Common myeloid progenitor, CD34-positive (primary cell): ENCODE measurements around the gene ENTR1.
A peak's percentile ranks its signal among the peaks of the same experiment; 100 is the strongest.
"Not testable (repeated sequence)": the region's sequence is repeated elsewhere in the genome, so short reads cannot be mapped to it uniquely, and the experiment has no call there.

Experiments
- CTCF ChIA-PET: fragments of 350-600 bp; sonication (Branson Sonifier 250); formaldehyde crosslinking; loops from one replicate; lab custom pipeline; 2021; ENCODE audit warnings: antibody characterized with exemption; lab: Charles Lee
- POLR2A ChIA-PET: fragments of 350-600 bp; sonication (Branson Sonifier 250); formaldehyde crosslinking; loops from one replicate; lab custom pipeline; 2021; ENCODE audit warnings: antibody characterized with exemption; lab: Charles Lee
- DNase-seq, 3 donors: peaks; one replicate each; pipeline versions ENCODE4 v3.0.0 to v3.0.0-alpha.2; 2013
- H3K27ac ChIP-seq, 2 experiments: 1 replicate in 1 of 2; 2 replicates in 1 of 2; pipeline ENCODE4 v1.7.0; 2013; ENCODE audit warnings: inconsistent platforms in 2 of 2, low read length in 2 of 2, mild to moderate bottlenecking in 2 of 2, low read depth in 1 of 2, moderate library complexity in 1 of 2; ENCODE audit not compliant: severe bottlenecking in 2 of 2, insufficient read depth in 1 of 2, poor library complexity in 1 of 2
- H3K27me3 ChIP-seq, 5 experiments: replicated peaks in 2 of 5; 1 replicate in 3 of 5; 2 replicates in 2 of 5; pipeline versions ENCODE4 v1.6.1 to v1.7.0; 2013; ENCODE audit warnings: low read length in 4 of 5, mild to moderate bottlenecking in 2 of 5, moderate library complexity in 2 of 5, inconsistent platforms in 1 of 5; ENCODE audit not compliant: insufficient read depth in 5 of 5, control insufficient read depth in 4 of 5
- H3K36me3 ChIP-seq, 4 experiments: 1 replicate in 2 of 4; 2 replicates in 2 of 4; pipeline versions ENCODE4 v1.6.1 to v1.7.0; 2013; ENCODE audit warnings: low read length in 3 of 4, control low read depth in 1 of 4, mild to moderate bottlenecking in 1 of 4; ENCODE audit not compliant: control insufficient read depth in 4 of 4, insufficient read depth in 4 of 4
- H3K4me1 ChIP-seq, 4 experiments: 1 replicate in 3 of 4; 2 replicates in 1 of 4; pipeline versions ENCODE4 v1.6.1 to v1.7.1; 2013; ENCODE audit warnings: low read length in 3 of 4, mild to moderate bottlenecking in 3 of 4, control low read depth in 1 of 4, inconsistent platforms in 1 of 4, moderate library complexity in 1 of 4; ENCODE audit not compliant: control insufficient read depth in 4 of 4, insufficient read depth in 4 of 4; ENCODE audit errors: control extremely low read depth in 1 of 4
- H3K4me3 ChIP-seq, 7 experiments: 1 replicate in 4 of 7; 2 replicates in 3 of 7; pipeline versions ENCODE4 v1.5.1 to v1.7.0; 2013; ENCODE audit warnings: mild to moderate bottlenecking in 7 of 7, low read length in 6 of 7, moderate library complexity in 6 of 7, inconsistent platforms in 2 of 7, low read depth in 2 of 7, control low read depth in 1 of 7; ENCODE audit not compliant: insufficient read depth in 4 of 7, control insufficient read depth in 1 of 7; ENCODE audit errors: extremely low read depth in 1 of 7
- H3K9me3 ChIP-seq, 5 experiments: 1 replicate in 4 of 5; 2 replicates in 1 of 5; pipeline versions ENCODE4 v1.6.1 to v1.7.1; 2013; ENCODE audit warnings: low read length in 4 of 5, mild to moderate bottlenecking in 2 of 5, inconsistent platforms in 1 of 5, low read depth in 1 of 5, moderate library complexity in 1 of 5; ENCODE audit not compliant: control insufficient read depth in 4 of 5, insufficient read depth in 2 of 5; ENCODE audit errors: control extremely low read depth in 1 of 5
- WGBS: methylation state at CpG from one replicate; pipeline ENCODE4 v1.1.5; 2013; ENCODE audit not compliant: insufficient coverage; 5-methylcytosine and 5-hydroxymethylcytosine counted together

Gene ENTR1

DNA sequence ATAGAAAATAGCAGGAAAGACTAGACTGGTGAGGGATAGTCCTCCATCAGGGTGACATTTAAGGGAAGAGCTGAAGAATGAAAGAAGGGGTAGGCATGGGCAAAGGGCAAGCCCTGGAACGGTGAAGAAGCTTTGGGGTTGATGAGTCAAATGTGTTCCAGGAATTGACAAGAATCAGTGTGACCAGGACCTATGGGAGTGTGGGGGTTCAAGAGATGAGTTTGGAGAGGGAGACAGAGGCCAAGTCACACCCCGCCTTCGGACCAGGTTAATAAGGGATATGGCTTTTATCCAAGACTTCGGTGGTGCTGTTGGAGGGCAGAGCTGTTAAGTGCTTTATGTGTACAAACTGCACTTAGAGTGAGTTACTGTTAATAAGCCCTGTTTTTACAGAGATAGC, 964 bp upstream of the ENTR1 start:
- CTCF ChIA-PET = no interaction called here
- DNase-seq = no peak
- Histone ChIP-seq H3K27me3 (no peaks in the 10 kb centered on the region), H3K36me3 (peaks cover 9 to 62% (median 44%) of the 10 kb centered on the region in 4 experiments), H3K4me3 (peak overlapping the region; percentile 81 to 97 (median 90)), H3K27ac (peak overlapping the region; percentile 89 to 97), H3K9me3 (no peaks in the 10 kb centered on the region), H3K4me1 (peaks cover 2 to 28% (median 21%) of the 10 kb centered on the region in 4 experiments)
- POLR2A ChIA-PET = no interaction called here
- WGBS = 83% methylated on average over 4 of the region's 4 CpGs

DNA sequence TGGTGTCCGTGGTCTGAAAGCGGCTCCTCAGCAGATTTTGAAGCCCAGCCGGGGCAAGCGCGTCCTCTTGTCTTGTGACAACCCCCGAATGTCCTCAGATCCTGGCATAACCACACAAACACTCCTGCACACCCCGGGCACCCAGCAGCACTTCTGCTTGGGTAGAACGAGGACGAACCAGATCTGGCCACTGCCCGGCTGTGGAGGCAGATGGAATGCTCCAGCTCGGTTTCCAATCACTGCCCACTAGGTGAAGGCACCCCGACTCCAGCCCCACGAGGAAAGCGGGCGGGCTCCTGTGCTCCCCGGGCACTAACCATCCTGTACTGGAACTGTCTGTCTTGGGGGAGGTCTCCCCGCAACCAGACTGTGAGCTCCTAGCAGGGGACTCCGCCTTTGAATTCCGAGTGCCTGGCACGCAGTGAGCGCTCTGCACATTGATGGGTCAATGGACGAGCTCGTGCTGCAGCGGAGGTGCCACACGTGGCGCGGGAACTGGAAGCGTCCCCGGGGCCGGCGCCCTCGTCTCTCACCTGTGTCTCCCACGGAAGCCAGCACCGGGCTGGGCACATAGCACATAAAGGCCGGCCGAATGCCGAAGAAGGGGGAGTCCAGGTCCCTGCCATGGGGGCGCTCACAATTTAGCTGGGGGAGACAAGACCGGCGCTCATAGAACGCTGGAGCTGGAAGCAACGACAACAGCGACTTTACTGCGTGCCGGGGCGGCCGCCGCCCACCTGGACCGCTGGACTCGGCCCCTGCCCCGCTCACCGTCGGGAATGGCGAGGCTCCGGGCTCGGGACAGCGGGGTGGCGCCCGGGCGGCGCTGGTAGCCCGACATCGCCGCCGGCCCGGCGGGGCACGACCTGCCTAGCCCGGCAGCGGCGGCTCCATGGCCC, 608 bp downstream of the ENTR1 start:
- ChIA-PET CTCF (interaction anchor here (0.7 to 1.7 kb wide), 6 partner anchors 9 to 220 kb away, joined by 3 to 8 read pairs (median 3); partner anchors contain the start of gene DNLZ), POLR2A (no interaction called here)
- peak overlapping the region; percentile 44 to 97 (median 84) for H3K4me3 ChIP-seq
- H3K27ac ChIP-seq = peak overlapping the region in 1 of 2 experiments; percentile 7
- H3K27me3 ChIP-seq = no peaks in the 10 kb centered on the region
- H3K4me1 ChIP-seq = peaks cover 2 to 28% (median 21%) of the 10 kb centered on the region in 4 experiments
- WGBS = 14% methylated on average over 70 of the region's 71 CpGs
- peaks cover 9 to 63% (median 46%) of the 10 kb centered on the region in 4 experiments for H3K36me3 ChIP-seq
- no peaks in the 10 kb centered on the region for H3K9me3 ChIP-seq
- peak in 2 of 3 donors; percentile 25 to 33 for DNase-seq

DNA sequence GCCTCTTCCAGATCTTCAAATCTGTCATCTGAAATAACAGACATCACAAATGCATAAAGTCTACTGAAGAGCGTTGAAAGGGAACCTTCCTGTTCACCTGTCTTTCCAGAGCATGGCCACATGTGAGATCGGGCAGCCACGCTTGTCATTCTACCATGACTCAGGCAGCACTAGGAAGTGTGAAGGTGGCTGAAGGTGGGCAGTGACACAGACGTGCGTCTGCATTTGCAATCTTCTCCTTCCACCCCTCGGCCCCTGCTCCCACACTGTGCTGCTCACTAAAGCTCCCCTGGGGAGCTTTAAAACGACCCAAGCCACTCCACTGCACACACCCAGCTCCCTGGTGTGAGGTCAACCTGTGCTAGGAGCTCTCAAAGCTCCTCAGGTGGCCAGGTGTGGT, 2.5 kb downstream of the ENTR1 start:
- peaks cover 9 to 59% (median 39%) of the 10 kb centered on the region in 4 experiments for H3K36me3 ChIP-seq
- H3K9me3 ChIP-seq = no peaks in the 10 kb centered on the region

DNA sequence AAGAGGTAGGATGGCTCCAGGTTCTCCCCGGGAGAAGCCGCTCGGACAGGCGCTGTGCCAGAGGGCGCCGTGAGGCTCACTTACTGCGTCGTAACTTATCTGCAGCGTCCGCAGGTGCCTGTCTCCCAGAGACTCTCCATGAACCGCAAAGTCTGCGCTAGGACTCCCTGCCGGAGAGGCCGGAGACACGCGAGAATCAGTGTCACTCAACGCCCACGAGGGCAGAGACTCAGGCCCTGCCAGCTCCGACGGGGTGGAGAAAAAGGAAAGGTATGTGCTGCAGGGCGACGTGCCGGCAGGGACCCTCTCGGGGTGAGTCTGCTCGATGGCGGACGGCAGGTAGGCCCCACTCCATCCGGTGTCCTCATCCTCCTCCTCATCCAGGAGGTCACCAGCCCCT, 3.4 kb downstream of the ENTR1 start:
- peaks cover 2 to 34% (median 21%) of the 10 kb centered on the region in 4 experiments for H3K4me1 ChIP-seq
- CTCF ChIA-PET = interaction anchor here (2.6 kb wide), 1 partner anchor 10 kb away, joined by 5 read pairs; no protein-coding TSS in a partner anchor
- WGBS = 97% methylated on average over 20 of the region's 28 CpGs
- H3K27ac ChIP-seq, POLR2A ChIA-PET, H3K27me3 ChIP-seq, DNase-seq, H3K4me3 ChIP-seq, H3K9me3 ChIP-seq: not testable (repeated sequence)
- peaks cover 8 to 59% (median 42%) of the 10 kb centered on the region in 4 experiments for H3K36me3 ChIP-seq

More for the DNA sequence above, 2.5 kb downstream of the ENTR1 start:
- 98% methylated on average over 6 of the region's 7 CpGs for WGBS
- peaks cover 2 to 36% (median 21%) of the 10 kb centered on the region in 4 experiments for H3K4me1 ChIP-seq
- POLR2A ChIA-PET = no interaction called here
- no peak for DNase-seq
- H3K4me3 ChIP-seq = no peak overlapping the region
- no peaks in the 10 kb centered on the region for H3K27me3 ChIP-seq
- H3K27ac ChIP-seq = no peak overlapping the region
- CTCF ChIA-PET = interaction anchor here (2.6 kb wide), 1 partner anchor 11 kb away, joined by 5 read pairs; no protein-coding TSS in a partner anchor

GRCh38 chr9:136405904-136406303, 4.5 kb downstream of the ENTR1 start:
- H3K9me3 ChIP-seq, POLR2A ChIA-PET, DNase-seq, H3K27me3 ChIP-seq, H3K27ac ChIP-seq, H3K4me3 ChIP-seq: not testable (repeated sequence)
- Histone ChIP-seq H3K36me3 (peaks cover 5 to 65% (median 45%) of the 10 kb centered on the region in 4 experiments), H3K4me1 (peaks cover 0 to 23% (median 10%) of the 10 kb centered on the region in 4 experiments)
- WGBS = 97% methylated on average over 10 of the region's 10 CpGs
- CTCF ChIA-PET = interaction anchor here (1.1 to 2.6 kb wide), 2 partner anchors 9 to 93 kb away, joined by 3 to 5 read pairs; no protein-coding TSS in a partner anchor

- 97% methylated on average over 4 of the region's 7 CpGs for WGBS
- CTCF ChIA-PET = interaction anchor here (1.1 to 1.3 kb wide), 2 partner anchors 42 to 92 kb away, joined by 3 to 4 read pairs; partner anchors contain the start of gene DNLZ
- H3K27ac ChIP-seq = no peak overlapping the region
- no peak overlapping the region for H3K4me3 ChIP-seq
- H3K36me3 ChIP-seq = peaks cover 5 to 65% (median 45%) of the 10 kb centered on the region in 4 experiments
- H3K27me3 ChIP-seq = no peaks in the 10 kb centered on the region
- POLR2A ChIA-PET = no interaction called here
- peaks cover 0 to 23% (median 12%) of the 10 kb centered on the region in 4 experiments for H3K4me1 ChIP-seq
- no peak for DNase-seq
- H3K9me3 ChIP-seq = no peaks in the 10 kb centered on the region
These were observed 4.9 kb downstream of the ENTR1 start for GRCh38 chr9:136405481-136405880.
